ENCODE results near the gene AAGAB. TPM values are rescaled to one million over a fixed set of nuclear protein-coding genes. Genes with fewer than 3 reads are reported as not detected.
A peak's percentile ranks its signal among the peaks of the same experiment; 100 is the strongest.

Gene AAGAB
- total RNA-seq, 1 experiment from 2014 or later = 57.0 TPM

DNA sequence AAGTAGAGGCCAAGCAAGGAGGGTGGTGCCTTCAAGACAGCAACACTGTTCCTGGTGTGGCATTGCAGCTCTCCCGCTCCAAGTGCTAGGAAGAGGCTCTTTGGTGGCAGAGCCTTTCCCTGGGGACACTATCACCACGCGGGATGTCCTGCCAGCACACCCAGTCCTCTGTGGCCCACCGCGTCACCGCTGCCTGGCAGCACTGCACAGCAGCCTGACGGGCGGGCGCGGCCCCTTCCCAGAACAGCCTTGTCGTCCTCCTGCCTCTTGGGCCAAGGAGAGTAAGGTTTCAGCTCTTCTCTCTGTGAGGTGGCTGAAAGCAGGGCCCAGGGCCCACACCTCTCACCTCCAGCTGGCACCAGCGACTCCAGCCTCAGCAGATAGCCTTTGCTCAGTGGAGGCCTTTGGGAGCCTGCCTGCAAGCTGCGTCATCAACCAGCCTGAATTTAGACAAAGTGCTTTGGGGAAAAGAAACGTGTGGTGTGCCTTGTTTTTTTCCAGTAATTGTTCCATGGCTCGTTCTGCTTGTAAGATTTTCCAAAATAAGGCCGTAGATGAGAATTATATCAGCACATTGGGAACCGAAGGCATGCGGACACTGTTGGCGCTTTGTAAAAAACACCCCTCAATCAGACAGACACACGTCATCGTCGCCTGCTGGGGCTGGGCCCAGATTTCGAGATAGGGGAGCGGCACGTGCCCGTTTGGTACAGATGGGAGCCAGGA, 65.0 kb downstream of the AAGAB start:
- DNase-seq (ENCODE audit: low read depth) = no peak

GRCh38 chr15:67188551-67189218, 65.8 kb downstream of the AAGAB start:
- no peak for DNase-seq (ENCODE audit: low read depth)

- no peak for DNase-seq (ENCODE audit: low read depth)
These were observed 67.1 kb downstream of the AAGAB start for GRCh38 chr15:67187351-67187854.

GRCh38 chr15:67186688-67187087, 67.8 kb downstream of the AAGAB start:
- DNase-seq (ENCODE audit: low read depth) = no peak

DNA sequence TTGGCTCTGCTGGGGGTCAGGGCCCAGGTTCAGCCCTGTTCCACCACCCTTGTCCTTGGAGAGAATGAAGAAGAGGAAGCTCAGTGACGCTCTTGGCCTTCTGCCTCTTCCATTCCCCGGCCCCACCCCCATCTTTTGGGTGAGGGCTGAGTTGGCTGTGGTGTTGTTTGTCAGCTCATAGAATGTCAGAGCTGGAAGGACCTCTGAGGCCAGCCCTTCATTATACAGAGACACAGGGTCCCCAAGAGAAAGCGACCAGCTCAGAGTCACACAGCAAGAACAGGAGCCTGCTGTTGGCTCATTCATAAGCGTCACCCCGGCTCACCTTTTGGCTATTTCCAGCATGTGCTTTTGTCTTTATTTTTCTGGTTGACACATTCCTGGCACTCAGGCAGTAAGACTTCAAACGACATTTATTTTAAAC, 68.2 kb downstream of the AAGAB start:
- no peak for DNase-seq (ENCODE audit: low read depth)

GRCh38 chr15:67185621-67186225, 68.7 kb downstream of the AAGAB start:
- peak; percentile 90 for DNase-seq (ENCODE audit: low read depth)

- DNase-seq (ENCODE audit: low read depth) = no peak
These were observed 69.4 kb downstream of the AAGAB start for GRCh38 chr15:67185051-67185450.

- DNase-seq (ENCODE audit: low read depth) = no peak
These were observed 70.1 kb downstream of the AAGAB start for GRCh38 chr15:67184208-67184925.

GRCh38 chr15:67183443-67184169, 70.9 kb downstream of the AAGAB start:
- no peak for DNase-seq (ENCODE audit: low read depth)

DNA sequence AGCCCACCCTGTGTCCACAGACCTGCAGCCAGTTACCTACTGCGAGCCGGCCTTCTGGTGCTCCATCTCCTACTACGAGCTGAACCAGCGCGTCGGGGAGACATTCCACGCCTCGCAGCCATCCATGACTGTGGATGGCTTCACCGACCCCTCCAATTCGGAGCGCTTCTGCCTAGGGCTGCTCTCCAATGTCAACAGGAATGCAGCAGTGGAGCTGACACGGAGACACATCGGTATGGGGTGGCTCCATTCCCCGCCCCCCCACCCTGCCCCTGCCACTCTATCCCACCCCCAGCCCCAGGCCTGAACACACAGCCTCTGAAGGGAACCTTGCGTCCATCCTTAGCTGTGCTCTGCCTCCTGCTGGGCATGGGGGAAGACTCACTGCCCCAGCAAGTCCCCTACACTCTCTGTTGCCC, 73.2 kb downstream of the AAGAB start:
- no peak for DNase-seq (ENCODE audit: low read depth)

DNA sequence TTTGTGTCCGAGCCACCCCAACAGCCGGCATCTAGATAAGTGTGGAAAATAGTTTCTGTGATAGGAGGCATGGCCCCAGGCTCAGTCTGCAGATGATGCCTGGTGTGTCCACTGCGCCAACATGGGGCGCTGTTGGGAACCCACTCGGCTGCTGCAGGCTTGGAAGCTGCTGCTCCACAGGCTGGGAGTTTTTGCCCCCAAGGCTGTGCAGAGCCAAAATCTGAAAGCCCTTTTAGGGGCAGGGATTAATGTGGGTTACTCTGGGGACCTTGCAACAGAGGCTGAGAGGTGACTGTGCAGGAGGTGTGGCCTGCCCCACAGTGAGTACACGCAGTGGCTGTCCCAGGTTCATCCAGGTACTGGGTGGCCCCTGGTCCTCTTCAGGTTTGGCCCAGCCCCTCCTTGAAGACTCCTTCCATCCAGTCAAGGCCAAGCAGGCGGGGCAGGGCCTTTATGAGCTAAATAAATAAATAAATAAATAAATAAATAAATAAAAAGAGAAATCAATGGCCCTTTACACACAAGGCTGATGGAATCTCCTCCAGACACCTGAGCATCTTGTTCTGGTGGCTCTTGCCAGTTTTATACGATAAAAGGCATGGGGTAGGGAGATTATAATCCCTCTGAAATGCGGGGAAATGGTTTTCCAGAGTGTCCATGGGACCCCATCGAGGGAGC, 73.8 kb downstream of the AAGAB start:
- no peak for DNase-seq (ENCODE audit: low read depth)

DNA sequence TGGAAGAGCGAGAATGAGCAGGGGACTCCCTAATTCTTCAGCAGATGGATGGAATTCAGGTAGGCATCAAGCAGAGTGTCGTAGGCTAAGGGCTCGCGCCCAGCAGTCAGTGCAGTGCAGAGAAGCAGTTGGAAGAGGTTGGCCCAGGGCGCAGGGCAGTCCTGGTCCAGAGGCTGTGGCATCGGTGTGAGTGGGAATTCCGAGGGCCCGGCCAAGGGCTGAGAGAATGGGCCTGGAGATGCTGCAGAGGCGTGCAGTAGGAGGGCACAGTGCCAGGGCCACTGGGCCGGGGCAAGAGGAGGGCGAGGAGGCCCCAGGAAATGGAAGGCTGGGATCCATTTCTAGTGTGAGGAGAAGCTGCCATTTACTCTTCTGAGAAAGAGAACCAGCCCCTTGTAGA, 74.4 kb downstream of the AAGAB start:
- DNase-seq (ENCODE audit: low read depth) = no peak

DNA sequence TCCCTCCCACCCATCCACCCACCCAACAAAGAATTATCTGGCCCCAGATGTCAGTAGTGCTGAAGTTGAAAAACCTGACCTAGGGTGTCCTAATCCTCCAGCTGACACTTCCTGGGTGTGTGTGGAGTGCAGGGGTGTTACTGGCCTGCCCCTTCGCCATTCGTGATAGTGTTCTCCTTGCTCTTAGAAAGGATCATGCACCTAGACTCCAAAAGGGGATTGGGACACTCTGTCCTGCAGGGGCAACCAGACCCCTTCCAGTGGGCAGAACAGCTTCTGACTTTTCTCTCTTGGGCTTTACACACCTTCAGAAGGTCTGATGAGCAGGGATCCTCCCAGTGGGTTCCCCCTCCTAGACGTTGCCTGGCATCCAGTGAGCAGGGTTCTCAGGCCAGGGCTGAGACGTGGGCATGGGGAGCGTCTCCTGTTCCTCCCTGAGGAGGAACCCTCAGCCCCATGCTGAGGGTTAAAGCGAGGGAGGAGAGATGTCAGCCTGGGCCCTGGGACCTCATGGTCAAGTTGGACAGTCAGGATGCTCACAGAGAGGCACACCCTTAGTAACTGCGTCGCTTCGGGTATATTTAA, 75.0 kb downstream of the AAGAB start:
- no peak for DNase-seq (ENCODE audit: low read depth)

DNA sequence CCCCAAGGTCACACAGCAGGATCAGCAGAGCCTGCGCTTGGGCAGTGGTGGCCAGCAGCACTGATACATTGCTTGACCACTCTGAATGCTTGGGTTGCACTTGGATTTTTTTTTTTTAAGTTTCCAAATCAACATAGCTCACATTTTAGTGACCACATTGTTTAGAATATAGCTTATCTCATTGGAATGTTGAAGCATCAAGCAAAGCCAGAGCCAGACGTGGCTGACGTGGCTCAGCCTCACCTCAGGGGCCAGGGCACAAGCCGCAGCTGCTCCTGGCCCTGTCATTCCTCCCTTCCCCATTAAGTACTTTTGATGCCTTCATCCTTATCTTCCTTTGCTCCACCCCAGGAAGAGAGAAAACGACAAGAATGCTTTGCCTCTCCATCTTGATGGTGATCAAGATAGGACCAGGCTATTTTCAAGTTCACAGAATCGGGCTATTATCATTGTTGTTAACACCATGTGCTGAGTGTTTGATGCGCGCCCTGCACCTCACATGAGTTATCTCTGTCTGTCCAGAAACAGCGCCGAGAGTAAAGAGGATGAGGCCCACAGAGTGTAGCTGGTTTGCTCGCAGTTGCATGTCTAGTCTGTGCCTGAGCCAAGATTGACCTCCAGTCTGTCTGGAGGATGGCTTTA, 75.8 kb downstream of the AAGAB start:
- peak; percentile 97 for DNase-seq (ENCODE audit: low read depth)

DNA sequence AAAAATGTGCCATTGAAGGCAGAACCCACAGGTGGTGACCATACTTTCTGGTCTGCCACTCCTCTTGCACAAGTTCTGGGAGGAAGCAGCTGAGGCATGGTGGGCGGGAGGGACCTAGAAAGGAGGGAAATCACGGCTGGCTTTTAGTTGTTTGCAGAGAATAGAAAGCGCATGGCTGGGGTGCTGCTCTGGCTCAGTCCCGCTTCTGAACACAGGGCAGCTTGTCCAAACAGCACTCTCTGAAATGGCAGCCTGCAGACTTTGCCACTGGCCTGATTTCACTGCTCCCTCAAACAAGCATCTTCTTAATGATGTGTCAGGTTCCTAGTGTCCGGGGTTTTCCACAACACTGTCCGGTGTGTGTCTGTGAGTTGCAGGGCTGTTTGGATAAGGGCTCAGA, 76.7 kb downstream of the AAGAB start:
- DNase-seq (ENCODE audit: low read depth) = peak; percentile 37

- no peak for DNase-seq (ENCODE audit: low read depth)
These were observed 78.1 kb downstream of the AAGAB start for GRCh38 chr15:67176195-67176971.

GRCh38 chr15:67175643-67176071, 78.8 kb downstream of the AAGAB start:
- DNase-seq (ENCODE audit: low read depth) = peak; percentile 48

GRCh38 chr15:67174864-67175573, 79.4 kb downstream of the AAGAB start:
- DNase-seq (ENCODE audit: low read depth) = peak; percentile 65
